Astrocyte (in vitro differentiated cells and primary cell): ENCODE data around the gene TTC13.

Source experiments
- EZH2 ChIP-seq: IDR thresholded peaks from 2 replicates; pipeline ENCODE4 v1.6.1; 2012; ENCODE audit warnings: mild to moderate bottlenecking, low read length, inconsistent platforms; ENCODE audit not compliant: insufficient read depth
- TF ChIP-seq, protein P1 (sequence below): IDR thresholded peaks from 2 replicates; pipeline ENCODE4 v1.5.1; 2011; ENCODE audit warnings: low read depth, mild to moderate bottlenecking, inconsistent platforms, low read length, moderate library complexity; ENCODE audit not compliant: insufficient read depth

DNA sequence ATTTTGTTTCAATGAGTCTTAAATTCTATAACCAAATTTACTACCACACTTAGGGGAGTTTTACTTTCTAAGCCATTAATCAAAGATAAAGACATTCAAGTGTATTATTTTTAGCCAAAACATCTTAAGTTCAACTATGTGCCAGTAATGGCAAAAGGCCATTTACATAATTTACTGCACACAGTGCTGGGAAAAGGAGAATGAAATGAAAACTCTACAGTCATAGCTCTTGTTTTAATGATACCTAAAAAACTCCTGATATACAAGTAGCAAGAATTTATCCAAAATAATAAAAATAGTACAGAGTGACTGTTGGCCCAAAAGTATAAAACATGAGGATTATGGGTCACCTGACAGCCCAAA is 67.9 kb downstream of the TTC13 start:
- TF ChIP-seq, protein P1, sequence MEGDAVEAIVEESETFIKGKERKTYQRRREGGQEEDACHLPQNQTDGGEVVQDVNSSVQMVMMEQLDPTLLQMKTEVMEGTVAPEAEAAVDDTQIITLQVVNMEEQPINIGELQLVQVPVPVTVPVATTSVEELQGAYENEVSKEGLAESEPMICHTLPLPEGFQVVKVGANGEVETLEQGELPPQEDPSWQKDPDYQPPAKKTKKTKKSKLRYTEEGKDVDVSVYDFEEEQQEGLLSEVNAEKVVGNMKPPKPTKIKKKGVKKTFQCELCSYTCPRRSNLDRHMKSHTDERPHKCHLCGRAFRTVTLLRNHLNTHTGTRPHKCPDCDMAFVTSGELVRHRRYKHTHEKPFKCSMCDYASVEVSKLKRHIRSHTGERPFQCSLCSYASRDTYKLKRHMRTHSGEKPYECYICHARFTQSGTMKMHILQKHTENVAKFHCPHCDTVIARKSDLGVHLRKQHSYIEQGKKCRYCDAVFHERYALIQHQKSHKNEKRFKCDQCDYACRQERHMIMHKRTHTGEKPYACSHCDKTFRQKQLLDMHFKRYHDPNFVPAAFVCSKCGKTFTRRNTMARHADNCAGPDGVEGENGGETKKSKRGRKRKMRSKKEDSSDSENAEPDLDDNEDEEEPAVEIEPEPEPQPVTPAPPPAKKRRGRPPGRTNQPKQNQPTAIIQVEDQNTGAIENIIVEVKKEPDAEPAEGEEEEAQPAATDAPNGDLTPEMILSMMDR, result no peak
- no peak for TF ChIP-seq EZH2
